Body of pancreas (tissue), 4 donors: Measurements from ENCODE around the gene FIBCD1.

Experiments used
- CTCF ChIP-seq, 7 experiments: fragments of 450-650 bp in 4 of 7; fragments of 200-600 bp in 3 of 7; sonication (generic) in 3 of 7; IDR thresholded peaks; one replicate each; pipeline ENCODE4 v1.5.1; 2016 to 2019; ENCODE audit warnings: antibody characterized with exemption in 7 of 7
- POLR2A ChIP-seq, 3 donors: fragments of 450-650 bp; IDR thresholded peaks; one replicate each; pipeline ENCODE4 v1.6.1; 2016; ENCODE audit warnings: antibody characterized with exemption in 3 of 3, mild to moderate bottlenecking in 2 of 3

- TF ChIP-seq CTCF (IDR thresholded peaks at IDR 0.05) (no peak), POLR2A (IDR thresholded peaks at IDR 0.05) (no peak)
Observed at GRCh38 chr9:130897848-130898551, 41.0 kb downstream of the FIBCD1 start.
